ENCODE data around the gene SOX1. TPM values are rescaled to one million over a fixed set of nuclear protein-coding genes. Genes with fewer than 3 reads are reported as not detected.

The SOX1 gene
- total RNA-seq, 1 experiment from 2014 or later = 0.15 TPM

GRCh38 chr13:112074139-112074865 lies 7.4 kb downstream of the SOX1 start (continued):
- TF ChIP-seq ATF3 (CRISPR knock-in tag; conservative IDR thresholded peaks at IDR 0.05) (no peak), NFE2L1 (CRISPR knock-in tag; IDR thresholded peaks at IDR 0.05) (no peak), NR3C1 (CRISPR knock-in tag; conservative IDR thresholded peaks at IDR 0.05; ENCODE audit: low read depth) (no peak)

GRCh38 chr13:112077729-112078128 lies 10.8 kb downstream of the SOX1 start:
- CTCF ChIA-PET = interaction anchor here (1.3 kb wide), 1 partner anchor 11 kb away, joined by 3 read pairs; no protein-coding TSS in a partner anchor
- no peak overlapping the region for H3K27ac Mint-ChIP-seq
- peaks cover 24% of the 10 kb centered on the region for H3K4me1 Mint-ChIP-seq
- POLR2A ChIA-PET = no interaction called here
- H3K27me3 Mint-ChIP-seq (ENCODE audit: low read depth) = peaks cover 38% of the 10 kb centered on the region
- DNase-seq (ENCODE audit: low spot score) (no peak), ATAC-seq (no peak)
- peaks cover under 1% of the 10 kb centered on the region for H3K9me3 Mint-ChIP-seq
- TF ChIP-seq GRHL2 (CRISPR knock-in tag; IDR thresholded peaks at IDR 0.05; ENCODE audit: insufficient replicate concordance, severe bottlenecking) (no peak), CTCF (IDR thresholded peaks at IDR 0.05) (no peak), JAZF1 (CRISPR knock-in tag; IDR thresholded peaks at IDR 0.05) (no peak), ZNF121 (CRISPR knock-in tag; IDR thresholded peaks at IDR 0.05) (no peak), TEAD1 (CRISPR knock-in tag; IDR thresholded peaks at IDR 0.05) (no peak), HMGA2 (CRISPR knock-in tag; IDR thresholded peaks at IDR 0.05) (no peak), RELA (CRISPR knock-in tag; IDR thresholded peaks at IDR 0.05; ENCODE audit: borderline replicate concordance) (no peak), ZNF138 (CRISPR knock-in tag; conservative IDR thresholded peaks at IDR 0.05) (no peak), FOXP4 (CRISPR knock-in tag; IDR thresholded peaks at IDR 0.05) (no peak), ZNF263 (CRISPR knock-in tag; IDR thresholded peaks at IDR 0.05; ENCODE audit: low read depth) (no peak), ZNF532 (CRISPR knock-in tag; IDR thresholded peaks at IDR 0.05; ENCODE audit: borderline replicate concordance) (no peak), ESRRA (CRISPR knock-in tag; IDR thresholded peaks at IDR 0.05; ENCODE audit: borderline replicate concordance) (no peak), KAT7 (CRISPR knock-in tag; IDR thresholded peaks at IDR 0.05; ENCODE audit: borderline replicate concordance) (no peak), STAT6 (CRISPR knock-in tag; conservative IDR thresholded peaks at IDR 0.05; ENCODE audit: low read depth) (no peak), ZNF317 (CRISPR knock-in tag; IDR thresholded peaks at IDR 0.05; ENCODE audit: borderline replicate concordance, low read depth) (no peak), ZBTB43 (CRISPR knock-in tag; IDR thresholded peaks at IDR 0.05) (no peak), ZNF671 (CRISPR knock-in tag; IDR thresholded peaks at IDR 0.05) (no peak)
- H3K36me3 Mint-ChIP-seq = no peaks in the 10 kb centered on the region
- no peak overlapping the region for H3K4me3 Mint-ChIP-seq
